ENCODE data around the gene TMPRSS15.

TMPRSS15 gene

DNA sequence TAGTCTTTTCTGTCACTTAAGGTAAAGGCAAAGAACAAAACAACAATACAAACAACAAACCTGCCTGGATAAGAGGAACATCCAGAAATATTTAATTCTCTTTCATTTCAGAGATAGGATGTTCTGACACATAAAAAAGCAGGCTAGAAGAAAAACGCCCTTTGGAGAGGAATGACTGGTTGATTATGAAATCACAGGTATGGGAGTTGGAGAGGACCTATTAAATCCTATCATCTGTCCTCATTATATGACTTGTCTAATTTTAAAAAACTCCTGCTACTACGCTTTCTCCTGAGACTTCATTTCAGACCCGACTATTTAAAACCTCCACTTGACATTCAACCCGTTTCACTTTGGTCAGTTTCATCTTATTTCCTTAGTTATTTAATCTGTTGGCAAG lies 54.1 kb downstream of the TMPRSS15 start:
- DNase-seq (ENCODE audit: low read depth in 2 of 2), result no peak

- DNase-seq (ENCODE audit: low read depth in 2 of 2), result no peak
These were observed 63.1 kb downstream of the TMPRSS15 start for GRCh38 chr21:18340387-18340942.

GRCh38 chr21:18335651-18336236 lies 67.8 kb downstream of the TMPRSS15 start:
- DNase-seq (ENCODE audit: low read depth in 2 of 2), result no peak

GRCh38 chr21:18334066-18334465 lies 69.5 kb downstream of the TMPRSS15 start:
- DNase-seq (ENCODE audit: low read depth in 2 of 2), result no peak

- DNase-seq (ENCODE audit: low read depth in 2 of 2), result no peak
These were observed 85.4 kb downstream of the TMPRSS15 start for GRCh38 chr21:18318156-18318555.

DNA sequence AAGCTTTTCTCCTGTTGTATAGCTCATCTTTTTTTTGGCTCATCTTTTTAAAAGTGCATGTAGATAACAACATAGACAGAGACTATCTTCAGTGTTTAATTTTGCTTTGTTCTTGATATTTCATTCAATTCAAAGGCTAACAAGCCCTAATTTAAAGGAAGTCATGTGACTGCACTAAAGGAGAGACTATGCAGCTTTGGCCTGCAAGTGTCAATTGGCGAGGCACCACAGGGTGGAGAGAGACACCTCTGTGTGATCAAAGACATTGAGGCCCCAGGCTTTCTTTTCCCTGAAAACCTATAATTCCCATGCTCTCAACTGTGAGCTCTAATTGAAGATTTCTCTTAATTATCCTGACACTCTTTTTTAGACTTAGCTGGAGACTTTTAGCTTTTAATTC lies 105.4 kb downstream of the TMPRSS15 start:
- DNase-seq (ENCODE audit: low read depth in 2 of 2), result no peak

DNA sequence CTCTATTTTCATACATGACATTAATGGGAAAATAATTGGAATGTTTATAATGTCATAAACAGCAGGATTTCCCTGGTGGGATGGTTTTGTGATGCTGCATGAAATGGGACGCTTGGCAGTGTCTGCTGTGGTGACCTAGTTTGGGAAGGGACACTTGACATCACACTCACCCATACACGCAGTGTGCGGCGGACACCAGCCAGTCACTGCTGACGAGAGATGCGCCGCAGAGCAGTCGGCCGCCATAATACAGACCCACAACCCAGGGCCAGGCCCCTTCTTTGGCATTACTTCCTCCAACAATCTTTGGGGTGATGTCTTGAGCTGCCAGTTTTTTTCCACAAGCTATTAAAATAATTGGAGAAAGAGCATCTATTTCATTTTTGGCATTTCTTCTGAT lies 109.5 kb downstream of the TMPRSS15 start:
- DNase-seq (ENCODE audit: low read depth in 2 of 2), result no peak

- no peak for DNase-seq (ENCODE audit: low read depth in 2 of 2)
These were observed 113.7 kb downstream of the TMPRSS15 start for GRCh38 chr21:18289876-18290275.

DNA sequence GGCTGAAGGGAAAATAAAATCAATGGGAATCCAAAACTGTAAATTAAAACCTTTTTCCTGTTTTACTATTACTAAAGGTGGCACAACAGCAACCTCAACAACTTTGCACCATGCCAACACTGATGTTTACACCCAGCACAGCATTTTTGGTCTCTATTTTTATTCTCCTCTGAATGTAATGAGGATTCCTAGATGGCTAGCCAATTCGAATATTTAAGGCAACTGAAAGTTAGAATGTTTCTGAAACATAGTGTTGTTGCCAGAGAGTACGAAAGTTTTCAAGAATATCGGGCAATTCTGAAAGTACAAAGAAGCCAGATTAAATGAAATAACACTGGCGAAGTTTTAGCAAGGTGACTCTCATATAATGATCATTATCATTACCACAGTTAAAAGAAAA lies 118.2 kb downstream of the TMPRSS15 start:
- no peak for DNase-seq (ENCODE audit: low read depth in 2 of 2)

DNA sequence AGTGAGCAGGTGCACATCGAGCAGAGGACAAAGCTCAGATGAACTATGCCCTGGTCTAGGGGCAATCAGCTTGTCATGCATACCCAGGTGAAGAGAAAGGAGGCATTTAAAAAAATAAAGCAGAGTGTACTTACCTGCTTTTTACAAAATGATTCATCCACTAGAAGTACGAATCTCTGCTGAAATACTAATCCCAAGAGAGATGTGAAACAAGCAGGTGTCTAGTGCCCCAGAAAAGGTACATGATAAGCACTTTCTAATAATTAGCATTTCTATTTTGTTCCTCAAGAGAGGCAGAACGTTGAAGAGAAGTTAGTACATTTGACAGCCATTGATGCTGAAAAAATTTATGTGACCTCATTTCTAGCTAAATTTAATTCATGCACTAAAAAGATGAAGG lies 127.8 kb downstream of the TMPRSS15 start:
- DNase-seq (ENCODE audit: low read depth in 2 of 2), result no peak

DNA sequence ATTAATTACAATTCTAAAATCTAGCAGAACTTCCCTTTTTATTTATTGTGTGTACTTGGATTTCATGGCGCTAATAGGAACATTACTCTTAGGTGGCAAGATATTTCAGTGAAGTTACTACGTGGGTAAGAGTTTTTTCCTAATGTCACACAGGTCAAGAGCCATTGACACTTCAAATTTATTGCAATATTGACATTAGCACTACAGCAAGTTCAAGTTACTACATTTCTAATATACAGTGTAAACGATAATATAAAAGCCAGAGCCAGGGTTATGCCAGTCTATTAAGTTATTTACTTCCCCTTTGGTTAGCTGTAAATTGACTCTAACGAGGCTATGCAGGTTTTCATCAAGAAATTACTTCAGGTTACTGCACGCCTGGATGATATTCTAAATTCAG lies 129.2 kb downstream of the TMPRSS15 start:
- no peak for DNase-seq (ENCODE audit: low read depth in 2 of 2)

- DNase-seq (ENCODE audit: low read depth in 2 of 2), result no peak
These were observed 130.2 kb downstream of the TMPRSS15 start for GRCh38 chr21:18273400-18273799.

DNA sequence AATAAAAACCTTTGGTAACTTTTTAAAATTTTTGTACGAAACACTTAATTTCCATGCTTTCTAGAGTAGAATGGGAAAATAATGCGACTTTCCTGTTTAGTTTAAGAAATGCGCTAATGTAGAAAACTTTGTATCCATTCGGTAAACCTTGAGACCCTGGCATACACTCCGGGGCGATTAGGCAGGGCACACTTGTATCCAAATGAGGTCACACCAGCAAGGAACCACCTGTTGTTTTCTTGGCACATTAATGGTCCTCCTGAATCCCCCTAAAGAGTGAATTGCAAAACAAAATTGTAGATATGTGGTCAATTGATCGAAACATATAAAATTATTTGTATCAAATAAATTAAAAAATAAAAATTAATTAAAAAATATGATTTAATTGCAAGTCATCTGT lies 133.7 kb downstream of the TMPRSS15 start:
- DNase-seq (ENCODE audit: low read depth in 2 of 2), result no peak

GRCh38 chr21:18268906-18269305 lies 134.7 kb downstream of the TMPRSS15 start:
- no peak for DNase-seq (ENCODE audit: low read depth in 2 of 2)

GRCh38 chr21:18267496-18267895 lies 136.1 kb downstream of the TMPRSS15 start:
- DNase-seq (ENCODE audit: low read depth in 2 of 2), result no peak

DNA sequence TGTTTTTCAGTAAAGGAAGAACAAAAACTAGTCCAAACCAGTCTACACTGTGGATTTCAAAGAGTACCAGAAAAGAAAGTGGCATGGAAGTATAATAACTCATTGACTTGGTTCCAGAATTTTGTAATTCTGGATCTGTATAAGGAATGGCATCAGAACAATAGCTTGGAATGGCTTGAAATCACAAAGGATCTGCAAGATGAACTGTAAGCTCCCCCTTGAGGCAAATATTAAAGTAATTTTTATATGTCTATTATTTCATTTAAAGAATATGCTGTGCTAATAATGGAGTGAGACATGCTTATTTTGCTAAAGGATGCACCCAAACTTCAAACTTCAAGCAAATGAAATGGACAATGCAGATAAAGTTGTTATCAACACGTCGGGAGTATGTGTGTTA lies 137.6 kb downstream of the TMPRSS15 start:
- DNase-seq (ENCODE audit: low read depth in 2 of 2), result no peak

GRCh38 chr21:18253799-18254198 lies 149.8 kb downstream of the TMPRSS15 start:
- no peak for DNase-seq (ENCODE audit: low read depth in 2 of 2)

GRCh38 chr21:18253221-18253620 lies 150.4 kb downstream of the TMPRSS15 start:
- DNase-seq (ENCODE audit: low read depth in 2 of 2), result no peak

DNA sequence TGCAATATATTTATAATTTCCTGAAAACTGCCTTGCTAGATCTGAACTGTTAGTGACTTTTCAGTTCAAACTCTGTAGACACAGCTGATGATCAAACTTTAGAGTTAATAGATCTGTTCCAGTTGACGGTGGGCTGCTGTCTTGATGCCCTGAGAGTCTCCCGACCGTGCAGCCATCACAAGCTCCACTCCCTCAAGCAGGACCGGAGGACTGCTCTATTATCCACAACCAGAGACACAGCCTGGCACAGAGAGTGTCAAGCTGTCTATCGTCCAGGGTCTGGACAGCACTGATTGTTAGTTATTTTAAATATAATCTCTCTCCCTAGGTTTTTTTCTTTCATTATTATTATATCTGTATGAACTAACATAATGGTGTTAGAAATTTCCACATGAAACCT lies 150.9 kb downstream of the TMPRSS15 start:
- DNase-seq (ENCODE audit: low read depth in 2 of 2), result no peak

- no peak for DNase-seq (ENCODE audit: low read depth in 2 of 2)
These were observed 151.3 kb downstream of the TMPRSS15 start for GRCh38 chr21:18252256-18252655.

GRCh38 chr21:18251065-18251464 lies 152.5 kb downstream of the TMPRSS15 start:
- DNase-seq (ENCODE audit: low read depth in 2 of 2), result no peak

DNA sequence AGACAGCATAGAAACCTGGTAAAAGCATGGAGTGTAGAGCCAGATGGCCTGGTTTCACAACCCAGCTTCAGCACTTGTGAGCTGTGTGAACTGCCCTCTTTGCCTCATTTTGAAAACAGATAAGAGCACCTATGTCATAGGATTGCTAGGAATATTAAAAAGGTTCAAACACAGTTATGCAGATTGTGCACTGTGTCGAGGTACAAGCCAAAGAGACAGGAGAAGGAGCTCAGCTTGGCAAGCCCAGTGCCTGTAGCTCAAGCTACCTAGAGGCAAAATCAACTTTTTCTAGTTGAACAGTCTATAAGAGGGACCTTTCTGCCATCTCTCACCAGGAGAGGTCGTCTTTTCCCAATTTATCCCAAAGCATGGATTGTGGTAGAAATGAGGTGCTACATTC lies 153.9 kb downstream of the TMPRSS15 start:
- no peak for DNase-seq (ENCODE audit: low read depth in 2 of 2)

DNA sequence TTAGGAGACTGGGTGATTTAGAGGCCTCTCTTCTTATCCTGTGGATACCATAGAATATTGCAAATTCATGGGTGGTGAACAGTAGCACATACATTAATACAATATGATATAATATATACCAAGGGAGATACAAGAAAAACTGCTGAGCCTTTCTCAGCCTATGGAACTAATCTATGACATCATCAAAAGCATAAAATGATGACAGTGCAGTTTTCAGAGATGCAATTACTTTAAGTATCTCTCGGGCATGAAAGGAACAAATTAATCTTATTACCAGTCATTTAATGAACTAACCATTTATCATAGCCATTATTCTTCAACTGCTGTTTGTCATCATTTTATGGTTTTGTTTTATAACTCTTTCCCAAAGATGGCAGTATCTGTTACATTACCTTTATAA lies 155.4 kb downstream of the TMPRSS15 start:
- DNase-seq (ENCODE audit: low read depth in 2 of 2), result no peak

- DNase-seq (ENCODE audit: low read depth in 2 of 2), result no peak
These were observed 158.1 kb downstream of the TMPRSS15 start for GRCh38 chr21:18245464-18245967.

Data from stimulated activated CD8-positive, alpha-beta memory T cell treated with anti-CD3 and anti-CD28 coated beads, Interleukin-2, amount 100 ng/mL, for 48 hours (primary cell).